Measurements from ENCODE around the gene PRKCZ. TPM values are rescaled to one million over a fixed set of nuclear protein-coding genes. Genes with fewer than 3 reads are reported as not detected.

The PRKCZ gene
- total and polyA plus RNA-seq, 2 experiments from 2014 or later, result 1.4 to 2.8 TPM

DNA sequence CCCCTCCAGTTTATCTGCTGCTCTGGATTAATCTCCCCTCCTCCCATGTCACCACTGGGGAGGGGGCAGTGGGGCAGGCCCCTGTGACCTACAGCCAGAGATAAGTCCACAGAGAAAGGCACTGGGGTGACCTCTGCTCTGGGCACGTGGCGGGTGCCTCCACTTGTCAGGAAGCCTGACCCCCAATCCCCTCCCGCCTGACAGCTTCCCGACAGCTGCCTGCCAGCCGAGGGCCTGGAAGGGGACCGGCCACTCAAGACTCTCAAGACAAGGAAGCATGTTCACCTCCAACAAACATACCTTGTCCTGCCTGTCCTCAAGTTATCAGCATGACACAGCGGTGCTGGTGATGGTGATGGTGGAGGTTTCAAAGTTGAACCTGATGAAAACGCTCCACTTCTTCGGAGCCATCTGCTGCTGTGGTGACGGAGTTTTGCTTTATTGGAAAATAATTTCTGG, 147.5 kb downstream of the PRKCZ start:
- no peak overlapping the region for H3K4me3 ChIP-seq
- no peaks in the 10 kb centered on the region for H4K20me1 ChIP-seq (ENCODE audit: insufficient read depth)
- H3K9me3 ChIP-seq (ENCODE audit: low read depth), result no peaks in the 10 kb centered on the region
- no peak for TF ChIP-seq EZH2 (IDR thresholded peaks at IDR 0.05; ENCODE audit: insufficient read depth, poor library complexity, severe bottlenecking)
- no peak for TF ChIP-seq EZH2phosphoT487 (IDR thresholded peaks at IDR 0.05; ENCODE audit: insufficient read depth, low read depth)
- H3K4me1 ChIP-seq (ENCODE audit: insufficient read depth), result peaks cover 8% of the 10 kb centered on the region
- in situ Hi-C loops (cut with MboI), result loop anchor here (25.0 kb wide), 1 partner anchor 315 kb away; no protein-coding TSS in a partner anchor
- no peak overlapping the region for H3K27ac ChIP-seq
- H3K4me2 ChIP-seq (ENCODE audit: unreplicated experiment), result no peak overlapping the region
- no peak overlapping the region for H2AFZ ChIP-seq
- no peaks in the 10 kb centered on the region for H3K9me2 ChIP-seq (ENCODE audit: insufficient read depth)
- peaks cover 10% of the 10 kb centered on the region for H3F3A ChIP-seq (ENCODE audit: insufficient read depth)
- WGBS, 2 experiments (ENCODE audit: low coverage in 1 of 2, low lambda C conversion rate in 2 of 2, missing lambda C conversion rate in 2 of 2), result 79 to 80% methylated on average over 10 of the region's 10 CpGs
- H3K79me2 ChIP-seq (ENCODE audit: insufficient read depth), result peaks cover 32% of the 10 kb centered on the region
- no peaks in the 10 kb centered on the region for H3K36me3 ChIP-seq (ENCODE audit: low read depth)
- no peak for DNase-seq
- no peaks in the 10 kb centered on the region for H3K27me3 ChIP-seq (replicated peaks; ENCODE audit: insufficient read depth)
- H3K9ac ChIP-seq, result no peak overlapping the region

DNA sequence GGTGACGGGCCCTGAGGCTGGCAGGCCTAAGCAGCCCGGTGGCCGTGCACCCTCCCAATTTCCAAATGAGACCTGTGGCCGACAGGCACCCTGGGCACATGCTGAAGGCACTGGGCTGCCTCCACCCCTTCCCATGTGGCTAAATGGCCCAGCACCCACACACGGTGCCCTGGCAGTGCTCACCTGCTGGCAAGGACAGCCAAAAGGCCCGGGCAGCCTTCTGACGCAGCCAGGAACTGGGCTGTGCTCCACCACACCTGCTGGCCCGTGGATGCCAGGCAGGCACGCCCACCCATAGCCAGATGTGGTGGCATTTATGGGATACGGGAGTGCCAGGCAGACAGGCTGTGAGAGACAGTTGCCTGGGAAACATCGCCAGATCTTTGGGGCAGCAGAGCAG, 148.4 kb downstream of the PRKCZ start:
- Histone ChIP-seq H3K9me2 (ENCODE audit: insufficient read depth) (no peaks in the 10 kb centered on the region), H3K79me2 (ENCODE audit: insufficient read depth) (peaks cover 25% of the 10 kb centered on the region), H3K27me3 (replicated peaks; ENCODE audit: insufficient read depth) (no peaks in the 10 kb centered on the region), H3K27ac (peak overlapping the region; percentile 76), H4K20me1 (ENCODE audit: insufficient read depth) (no peaks in the 10 kb centered on the region), H3K9ac (peak overlapping the region; percentile 84), H3K4me2 (ENCODE audit: unreplicated experiment) (no peak overlapping the region), H3K36me3 (ENCODE audit: low read depth) (no peaks in the 10 kb centered on the region), H3F3A (ENCODE audit: insufficient read depth) (peaks cover 1% of the 10 kb centered on the region; the same call in 1 of the 2 replicates), H3K4me1 (ENCODE audit: insufficient read depth) (peaks cover 7% of the 10 kb centered on the region), H3K4me3 (peak overlapping the region; percentile 82; the same call in 1 of the 2 replicates), H2AFZ (peak overlapping the region; percentile 89; the same call in 1 of the 2 replicates), H3K9me3 (ENCODE audit: low read depth) (no peaks in the 10 kb centered on the region)
- TF ChIP-seq EZH2phosphoT487 (IDR thresholded peaks at IDR 0.05; ENCODE audit: insufficient read depth, low read depth) (no peak), EZH2 (IDR thresholded peaks at IDR 0.05; ENCODE audit: insufficient read depth, poor library complexity, severe bottlenecking) (no peak)
- no peak for DNase-seq
- in situ Hi-C loops (cut with MboI), result loop anchor here (25.0 kb wide), 1 partner anchor 314 kb away; no protein-coding TSS in a partner anchor
- WGBS, 2 experiments (ENCODE audit: low coverage in 1 of 2, low lambda C conversion rate in 2 of 2, missing lambda C conversion rate in 2 of 2), result 42 to 49% methylated on average over 11 of the region's 11 CpGs

DNA sequence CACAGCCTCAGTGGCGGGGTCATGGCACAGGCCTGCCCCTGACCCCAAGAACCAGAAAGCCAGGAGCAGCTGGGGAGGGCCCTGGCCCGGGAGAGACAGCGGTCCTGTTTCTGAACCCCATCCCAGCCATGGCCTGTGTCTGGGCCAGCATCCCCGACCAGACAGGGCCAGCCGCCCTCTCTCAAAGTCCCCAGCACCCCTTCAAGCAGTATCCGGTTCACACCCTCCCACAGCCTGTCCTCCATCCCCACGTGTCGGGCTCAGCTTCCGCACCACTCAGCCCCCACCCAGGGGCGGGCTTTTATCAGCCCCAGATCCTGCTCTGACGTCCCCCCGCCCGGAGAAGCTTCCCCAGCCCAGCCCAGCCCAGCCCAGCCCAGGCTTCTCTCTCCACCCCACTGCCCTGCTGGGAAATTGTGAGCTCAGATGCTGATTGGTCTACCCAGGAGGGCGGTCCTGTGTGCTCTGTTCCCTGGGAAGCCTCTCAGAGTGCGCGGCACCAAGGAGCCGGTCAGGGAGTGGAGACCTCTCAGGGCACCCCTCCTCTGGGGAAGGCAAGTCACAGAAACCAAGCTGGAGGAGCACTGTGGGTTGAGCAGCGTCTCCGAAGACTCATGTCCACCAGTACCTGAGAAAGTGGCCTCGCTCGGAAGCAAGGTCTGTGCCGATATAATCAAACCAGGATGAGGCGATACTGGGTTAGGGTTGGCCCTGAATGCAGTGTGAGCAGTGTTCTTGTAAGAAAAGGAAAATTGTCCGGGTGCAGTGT, 149.0 kb downstream of the PRKCZ start:
- TF ChIP-seq EZH2 (IDR thresholded peaks at IDR 0.05; ENCODE audit: insufficient read depth, poor library complexity, severe bottlenecking), result no peak
- TF ChIP-seq EZH2phosphoT487 (IDR thresholded peaks at IDR 0.05; ENCODE audit: insufficient read depth, low read depth), result no peak
- Histone ChIP-seq H2AFZ (peak overlapping the region; percentile 89), H3K9me3 (ENCODE audit: low read depth) (no peaks in the 10 kb centered on the region), H3K9ac (peak overlapping the region; percentile 84), H3K36me3 (ENCODE audit: low read depth) (no peaks in the 10 kb centered on the region), H3K27ac (peak overlapping the region; percentile 76), H3K79me2 (ENCODE audit: insufficient read depth) (peaks cover 21% of the 10 kb centered on the region), H3K4me3 (peak overlapping the region; percentile 82), H4K20me1 (ENCODE audit: insufficient read depth) (no peaks in the 10 kb centered on the region), H3K4me2 (ENCODE audit: unreplicated experiment) (peak overlapping the region; percentile 87), H3F3A (ENCODE audit: insufficient read depth) (no peaks in the 10 kb centered on the region), H3K27me3 (replicated peaks; ENCODE audit: insufficient read depth) (no peaks in the 10 kb centered on the region), H3K9me2 (ENCODE audit: insufficient read depth) (no peaks in the 10 kb centered on the region), H3K4me1 (ENCODE audit: insufficient read depth) (peaks cover 7% of the 10 kb centered on the region)
- WGBS, 2 experiments (ENCODE audit: low coverage in 1 of 2, low lambda C conversion rate in 2 of 2, missing lambda C conversion rate in 2 of 2), result 2 to 12% methylated on average over 17 to 23 of the region's 24 CpGs
- DNase-seq, result peak; percentile 94
- in situ Hi-C loops (cut with MboI), result loop anchor here (25.0 kb wide), 1 partner anchor 313 kb away; no protein-coding TSS in a partner anchor

DNA sequence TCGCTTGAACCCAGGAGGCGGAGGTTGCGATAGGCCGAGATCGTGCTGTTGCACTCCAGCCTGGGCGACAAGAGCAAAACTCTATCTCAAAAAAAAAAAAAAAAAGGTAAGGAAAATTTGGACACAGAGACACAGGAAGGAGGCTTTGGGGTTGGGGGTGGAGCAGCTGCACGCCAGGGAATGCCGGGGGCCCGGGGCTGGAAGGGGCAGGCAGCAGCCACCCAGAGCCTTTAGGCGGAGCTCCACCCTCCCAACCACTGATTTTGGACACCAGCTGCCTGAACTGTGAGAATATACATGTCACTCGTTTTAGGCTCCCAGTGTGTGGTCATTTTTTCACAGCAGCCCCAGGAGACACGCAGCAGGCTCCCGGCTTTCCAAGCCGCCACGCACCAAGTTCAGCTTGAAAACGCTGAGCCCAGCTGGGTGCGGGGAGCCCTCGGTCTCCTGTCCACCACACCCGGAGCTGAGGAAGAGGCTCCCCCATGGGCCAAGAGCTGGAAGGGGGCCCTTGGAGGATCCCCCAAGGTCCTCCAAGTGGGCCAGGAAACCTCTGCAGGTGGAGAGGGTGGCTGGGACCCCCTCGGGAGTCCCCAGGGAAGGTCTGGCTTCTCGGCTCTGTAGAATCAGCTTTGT, 150.2 kb downstream of the PRKCZ start:
- H4K20me1 ChIP-seq (ENCODE audit: insufficient read depth), result no peaks in the 10 kb centered on the region
- no peak for DNase-seq
- 79 to 82% methylated on average over 21 of the region's 21 CpGs for WGBS, 2 experiments (ENCODE audit: low coverage in 1 of 2, low lambda C conversion rate in 2 of 2, missing lambda C conversion rate in 2 of 2)
- peak overlapping the region; percentile 82; the same call in 1 of the 2 replicates for H3K4me3 ChIP-seq
- H3K9me2 ChIP-seq (ENCODE audit: insufficient read depth), result no peaks in the 10 kb centered on the region
- H3K27me3 ChIP-seq (replicated peaks; ENCODE audit: insufficient read depth), result no peaks in the 10 kb centered on the region
- TF ChIP-seq EZH2 (IDR thresholded peaks at IDR 0.05; ENCODE audit: insufficient read depth, poor library complexity, severe bottlenecking) (no peak), EZH2phosphoT487 (IDR thresholded peaks at IDR 0.05; ENCODE audit: insufficient read depth, low read depth) (no peak)
- no peak overlapping the region for H3K4me2 ChIP-seq (ENCODE audit: unreplicated experiment)
- H3F3A ChIP-seq (ENCODE audit: insufficient read depth), result no peaks in the 10 kb centered on the region
- in situ Hi-C loops (cut with MboI), result loop anchor here (5.0 kb wide), 1 partner anchor 172 kb away; no protein-coding TSS in a partner anchor
- peak overlapping the region; percentile 84; the same call in 1 of the 2 replicates for H3K9ac ChIP-seq
- no peaks in the 10 kb centered on the region for H3K36me3 ChIP-seq (ENCODE audit: low read depth)
- H2AFZ ChIP-seq, result no peak overlapping the region
- H3K4me1 ChIP-seq (ENCODE audit: insufficient read depth), result peaks cover 7% of the 10 kb centered on the region
- no peak overlapping the region for H3K27ac ChIP-seq
- H3K9me3 ChIP-seq (ENCODE audit: low read depth), result no peaks in the 10 kb centered on the region
- peaks cover 21% of the 10 kb centered on the region for H3K79me2 ChIP-seq (ENCODE audit: insufficient read depth)

Data from GM23248 (cell line).